Measurements from ENCODE around the gene CCDC184.

DNA sequence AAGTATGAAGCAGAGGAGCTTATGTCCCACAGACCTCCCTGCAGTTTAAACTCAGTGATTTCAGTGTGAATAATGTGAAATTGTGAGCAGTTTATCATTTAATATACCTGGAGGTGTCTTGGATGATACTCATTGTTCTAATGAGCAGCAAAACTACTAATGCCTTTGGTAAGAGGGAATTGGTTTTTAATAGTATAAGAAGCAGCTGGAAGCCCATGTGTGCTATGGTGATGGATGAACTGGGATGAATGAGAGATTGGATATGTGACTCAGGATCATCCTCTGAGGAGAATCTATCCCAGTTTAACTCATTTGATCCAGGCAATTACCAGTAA, 7.1 kb upstream of the CCDC184 start:
- TF ChIP-seq TARDBP (IDR thresholded peaks at IDR 0.05) (no peak), SUZ12 (IDR thresholded peaks at IDR 0.05) (no peak), SP1 (IDR thresholded peaks at IDR 0.05) (no peak), CTBP1 (IDR thresholded peaks at IDR 0.05; ENCODE audit: borderline replicate concordance) (no peak), FOXK2 (IDR thresholded peaks at IDR 0.05) (no peak), BHLHE40 (IDR thresholded peaks at IDR 0.05; ENCODE audit: borderline replicate concordance) (no peak), ELF4 (IDR thresholded peaks at IDR 0.05) (no peak), FOXM1 (IDR thresholded peaks at IDR 0.05; ENCODE audit: borderline replicate concordance) (no peak), ZNF384 (IDR thresholded peaks at IDR 0.05) (no peak), ARNT (IDR thresholded peaks at IDR 0.05) (no peak)
- TF ChIP-seq, protein P1, sequence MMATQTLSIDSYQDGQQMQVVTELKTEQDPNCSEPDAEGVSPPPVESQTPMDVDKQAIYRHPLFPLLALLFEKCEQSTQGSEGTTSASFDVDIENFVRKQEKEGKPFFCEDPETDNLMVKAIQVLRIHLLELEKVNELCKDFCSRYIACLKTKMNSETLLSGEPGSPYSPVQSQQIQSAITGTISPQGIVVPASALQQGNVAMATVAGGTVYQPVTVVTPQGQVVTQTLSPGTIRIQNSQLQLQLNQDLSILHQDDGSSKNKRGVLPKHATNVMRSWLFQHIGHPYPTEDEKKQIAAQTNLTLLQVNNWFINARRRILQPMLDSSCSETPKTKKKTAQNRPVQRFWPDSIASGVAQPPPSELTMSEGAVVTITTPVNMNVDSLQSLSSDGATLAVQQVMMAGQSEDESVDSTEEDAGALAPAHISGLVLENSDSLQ (IDR thresholded peaks at IDR 0.05): no peak
